IMR-90 (cell line): ENCODE results near the gene ZFAND2B. TPM values are rescaled to one million over a fixed set of nuclear protein-coding genes. Genes with fewer than 3 reads are reported as not detected.
A peak's percentile ranks its signal among the peaks of the same experiment; 100 is the strongest.

Experiments used
- ATAC-seq: fragments of 200-7000 bp; cut with Tn5 transposase; 2 replicates; pipeline ENCODE4 v1.9.1; 2020; ENCODE audit warnings: low read depth, mild to moderate bottlenecking, moderate library complexity
- BruUV-seq: library from RNA; stranded (reverse); fragments of 400-500 nt; replicated peaks from 2 replicates; lab custom pipeline; 2021; lab: Mats Ljungman, UMichigan
- CTCF ChIA-PET: fragments of 300-600 bp; formaldehyde crosslinking; extraction: SDS; loops from one replicate; lab custom pipeline; 2021; ENCODE audit warnings: antibody characterized with exemption; lab: Yijun Ruan, JAX
- POLR2A ChIA-PET: fragments of 300-600 bp; sonication (Branson Sonifier 250); formaldehyde crosslinking; loops from one replicate; lab custom pipeline; 2022; ENCODE audit warnings: antibody characterized with exemption; ENCODE audit not compliant: unreplicated experiment; lab: Charles Lee
- DNase-seq: peaks from one replicate; pipeline ENCODE4 v3.0.0; 2013
- H2AFZ ChIP-seq: replicated peaks from 2 replicates; pipeline ENCODE3; 2013; ENCODE audit warnings: low read length, mild to moderate bottlenecking; ENCODE audit not compliant: poor library complexity
- H2AK5ac ChIP-seq: 2 replicates; pipeline ENCODE4 v1.6.1; 2013; ENCODE audit warnings: low read depth, low read length, inconsistent platforms
- H2AK9ac ChIP-seq: replicated peaks from 2 replicates; pipeline ENCODE3; 2013; ENCODE audit warnings: mild to moderate bottlenecking, low read depth, low read length, moderate library complexity; ENCODE audit not compliant: poor library complexity
- H2BK120ac ChIP-seq: 2 replicates; pipeline ENCODE4 v1.6.1; 2013; ENCODE audit warnings: low read depth, low read length, inconsistent platforms
- H2BK15ac ChIP-seq: 3 replicates; pipeline ENCODE4 v1.6.1; 2013; ENCODE audit warnings: low read depth, low read length, inconsistent platforms
- H2BK20ac ChIP-seq: 2 replicates; pipeline ENCODE4 v1.6.1; 2013; ENCODE audit warnings: low read depth, mild to moderate bottlenecking, inconsistent platforms, low read length, moderate library complexity
- H2BK5ac ChIP-seq: 2 replicates; pipeline ENCODE4 v1.6.1; 2013; ENCODE audit warnings: mild to moderate bottlenecking, low read depth, low read length, inconsistent platforms; ENCODE audit not compliant: poor library complexity, severe bottlenecking
- H3K14ac ChIP-seq: replicated peaks from 2 replicates; pipeline ENCODE4 v1.6.1; 2013; ENCODE audit warnings: low read depth, low read length, inconsistent platforms
- H3K18ac ChIP-seq: 2 replicates; pipeline ENCODE4 v1.6.1; 2013; ENCODE audit warnings: low read depth, low read length, control low read depth
- H3K23ac ChIP-seq: 2 replicates; pipeline ENCODE4 v1.6.1; 2013; ENCODE audit warnings: low read depth, low read length, inconsistent platforms
- H3K27ac ChIP-seq: 2 replicates; pipeline ENCODE4 v1.5.1; 2013; ENCODE audit warnings: mild to moderate bottlenecking, control low read depth, low read length; ENCODE audit not compliant: insufficient read depth
- H3K27me3 ChIP-seq: 2 replicates; pipeline ENCODE4 v1.6.1; 2013; ENCODE audit warnings: low read length; ENCODE audit not compliant: control insufficient read depth, insufficient read depth
- H3K36me3 ChIP-seq: 2 replicates; pipeline ENCODE4 v1.6.1; 2013; ENCODE audit warnings: low read length, mixed read lengths; ENCODE audit not compliant: control insufficient read depth, insufficient read depth
- H3K4ac ChIP-seq: 2 replicates; pipeline ENCODE4 v1.6.1; 2013; ENCODE audit warnings: low read depth, low read length, inconsistent platforms
- H3K4me1 ChIP-seq: 2 replicates; pipeline ENCODE4 v1.6.1; 2013; ENCODE audit warnings: low read length, mixed read lengths; ENCODE audit not compliant: control insufficient read depth, insufficient read depth
- H3K4me2 ChIP-seq: 2 replicates; pipeline ENCODE4 v1.6.1; 2013; ENCODE audit warnings: low read depth, mild to moderate bottlenecking, control low read depth, low read length, moderate library complexity
- H3K4me3 ChIP-seq: 2 replicates; pipeline ENCODE4 v1.5.1; 2013; ENCODE audit warnings: low read depth, mild to moderate bottlenecking, control low read depth, low read length, moderate library complexity; ENCODE audit not compliant: insufficient read depth
- H3K56ac ChIP-seq: 2 replicates; pipeline ENCODE4 v1.6.1; 2013; ENCODE audit warnings: low read length, inconsistent platforms; ENCODE audit not compliant: insufficient read depth; ENCODE audit errors: extremely low read depth
- H3K79me1 ChIP-seq, 2 experiments: 2 replicates each; pipeline ENCODE4 v1.6.1; 2013; ENCODE audit warnings: low read length in 2 of 2, inconsistent platforms in 1 of 2, low read depth in 1 of 2
- H3K9ac ChIP-seq: 2 replicates; pipeline ENCODE4 v1.6.1; 2013; ENCODE audit warnings: low read depth, low read length, control low read depth
- H3K9me1 ChIP-seq: 2 replicates; pipeline ENCODE4 v1.6.1; 2013; ENCODE audit warnings: low read length, inconsistent platforms; ENCODE audit not compliant: insufficient read depth
- H3K9me3 ChIP-seq: 2 replicates; pipeline ENCODE4 v1.6.1; 2013; ENCODE audit warnings: low read length; ENCODE audit not compliant: control insufficient read depth, insufficient read depth
- H4K20me1 ChIP-seq: 2 replicates; pipeline ENCODE4 v1.6.1; 2013; ENCODE audit warnings: low read length, inconsistent platforms; ENCODE audit not compliant: insufficient read depth
- H4K5ac ChIP-seq: 2 replicates; pipeline ENCODE4 v1.6.1; 2013; ENCODE audit warnings: mild to moderate bottlenecking, low read depth, low read length, control low read depth
- H4K8ac ChIP-seq, 2 experiments: 2 replicates each; pipeline ENCODE4 v1.6.1; 2013; ENCODE audit warnings: low read depth in 2 of 2, low read length in 2 of 2, control low read depth in 1 of 2, inconsistent platforms in 1 of 2
- H4K91ac ChIP-seq: 2 replicates; pipeline ENCODE4 v1.6.1; 2013; ENCODE audit warnings: low read depth, low read length, inconsistent platforms; ENCODE audit not compliant: insufficient read depth
- BHLHE40 ChIP-seq: fragments of 150-350 bp; IDR thresholded peaks from 2 replicates; pipeline ENCODE4 v1.6.1; 2016; ENCODE audit warnings: mild to moderate bottlenecking, low read depth, low read length
- CHD1 ChIP-seq: IDR thresholded peaks from 2 replicates; pipeline ENCODE4 v1.6.1; 2012; ENCODE audit warnings: low read depth, low read length, improper control_type of control experiment
- MAFK ChIP-seq: IDR thresholded peaks from 2 replicates; pipeline ENCODE4 v1.6.1; 2012; ENCODE audit warnings: low read depth, low read length, improper control_type of control experiment
- MAZ ChIP-seq: IDR thresholded peaks from 2 replicates; pipeline ENCODE4 v1.6.1; 2012; ENCODE audit warnings: low read depth, mild to moderate bottlenecking, low read length, improper control_type of control experiment, moderate library complexity, borderline replicate concordance
- MXI1 ChIP-seq: IDR thresholded peaks from 2 replicates; pipeline ENCODE4 v1.6.1; 2012; ENCODE audit warnings: low read depth, mild to moderate bottlenecking, low read length, moderate library complexity, borderline replicate concordance
- POLR2A ChIP-seq: IDR thresholded peaks from 2 replicates; pipeline ENCODE4 v1.6.1; 2012; ENCODE audit warnings: mild to moderate bottlenecking, low read depth, low read length
- RFX5 ChIP-seq: IDR thresholded peaks from 2 replicates; pipeline ENCODE4 v1.8.0; 2012; ENCODE audit warnings: low read depth, mild to moderate bottlenecking, low read length, moderate library complexity
- SMC3 ChIP-seq: fragments of 150-350 bp; IDR thresholded peaks from 2 replicates; pipeline ENCODE4 v1.6.1; 2016; ENCODE audit warnings: low read depth, mild to moderate bottlenecking, antibody characterized with exemption, low read length, moderate library complexity
- WGBS, 2 experiments: methylation state at CpG; one replicate each; pipeline versions ENCODE4 v1.1.5 to v1.1.7; 2013; ENCODE audit warnings: missing lambda C conversion rate in 2 of 2; ENCODE audit not compliant: insufficient read length in 1 of 2; ENCODE audit errors: extremely low coverage in 2 of 2; 5-methylcytosine and 5-hydroxymethylcytosine counted together
- dilution Hi-C: fragments of 300-500 bp; cut with HindIII; formaldehyde crosslinking; loops from one replicate; pipeline ENCODE4 v1.14.3; 2018; ENCODE audit warnings: low sequenced_read_pairs; ENCODE audit not compliant: unreplicated experiment
- in situ Hi-C: fragments of 300-500 bp; cut with MboI; formaldehyde crosslinking; loops from 3 replicates; pipeline ENCODE4 v1.14.3; 2019; ENCODE audit warnings: low sequenced_read_pairs, inconsistent platforms, mixed read lengths
- intact Hi-C: fragments of 100-400 bp; cut with micrococcal nuclease; formaldehyde crosslinking; loops from 2 replicates; pipeline ENCODE4 v1.10.0; 2022
- polyA plus RNA-seq, 3 experiments: library from polyadenylated mRNA; depleted of rRNA; stranded (reverse); fragments of >200 nt; gene quantifications; 2 replicates each; pipeline ENCODE4 v1.2.3, GENCODE V29; 2012; ENCODE audit warnings: low replicate concordance in 1 of 3
- total RNA-seq: library from RNA; depleted of rRNA; stranded (reverse); fragments of >200 nt; gene quantifications from 2 replicates; pipeline ENCODE4 v1.2.3, GENCODE V29; 2012

ZFAND2B gene
- total and polyA plus RNA-seq, 2 of the 4 experiments (the other 2 are of a cell fraction), result 25.5 to 38.3 TPM

DNA sequence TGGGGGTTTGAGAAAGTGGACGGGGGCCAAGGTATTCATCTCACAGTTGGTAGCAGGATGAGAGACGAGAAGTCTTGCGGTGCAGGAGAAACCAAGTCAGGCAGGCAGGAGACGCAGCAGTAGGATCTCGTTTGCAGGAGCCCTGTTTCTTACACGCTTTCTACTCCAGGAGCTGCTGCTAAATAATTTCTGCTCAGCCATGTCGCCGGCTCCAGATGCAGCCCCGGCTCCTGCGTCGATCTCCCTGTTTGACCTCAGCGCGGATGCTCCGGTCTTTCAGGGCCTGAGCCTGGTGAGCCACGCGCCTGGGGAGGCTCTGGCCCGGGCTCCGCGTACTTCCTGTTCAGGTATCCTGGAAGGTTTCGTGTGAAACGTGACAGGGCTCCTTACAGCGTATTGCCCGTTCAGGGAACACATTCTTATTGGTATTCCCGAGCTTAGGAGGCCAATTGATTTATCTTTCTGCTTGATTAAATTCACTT, 23.5 kb downstream of the ZFAND2B start:
- Histone ChIP-seq H3K56ac (peak overlapping the region; percentile 78), H2AFZ (peak overlapping the region; percentile 99), H3K9me1 (peaks cover 8% of the 10 kb centered on the region; the same call in 1 of the 2 replicates), H3K4me2 (peak overlapping the region; percentile 80), H2BK20ac (no peak overlapping the region), H3K79me1 (peaks cover 46 to 55% of the 10 kb centered on the region in 2 experiments), H3K27me3 (no peaks in the 10 kb centered on the region), H2BK120ac (peak overlapping the region; percentile 23; the same call in 1 of the 2 replicates), H3K4me3 (peak overlapping the region; percentile 77), H3K36me3 (peaks cover 35% of the 10 kb centered on the region), H3K4me1 (peaks cover 5% of the 10 kb centered on the region), H2BK15ac (no peak overlapping the region), H3K14ac (peak overlapping the region; percentile 79), H2BK5ac (peak overlapping the region; percentile 49), H3K9ac (peak overlapping the region; percentile 74), H2AK5ac (peak overlapping the region; percentile 50; the same call in 1 of the 2 replicates), H3K18ac (peak overlapping the region; percentile 14; the same call in 1 of the 2 replicates), H3K27ac (peak overlapping the region; percentile 40), H4K20me1 (no peaks in the 10 kb centered on the region), H3K9me3 (no peaks in the 10 kb centered on the region), H2AK9ac (peak overlapping the region; percentile 92), H4K8ac (peak overlapping the region; percentile 38 to 86), H4K91ac (peak overlapping the region; percentile 84), H3K4ac (peak overlapping the region; percentile 73), H3K23ac (peak overlapping the region; percentile 72), H4K5ac (peak overlapping the region; percentile 51; the same call in 1 of the 2 replicates)
- peak; percentile 61; the same call in 1 of the 2 replicates for TF ChIP-seq POLR2A
- TF ChIP-seq RFX5, result no peak
- TF ChIP-seq MAZ, result no peak
- TF ChIP-seq MXI1, result peak; percentile 62; the same call in 1 of the 2 replicates
- TF ChIP-seq MAFK, result no peak
- TF ChIP-seq CHD1, result no peak
- TF ChIP-seq BHLHE40, result peak; percentile 46; the same call in 1 of the 2 replicates
- 0 out of 2 replicates have a peak, but pooled peaks have one; percentile 6 for TF ChIP-seq SMC3
- 1% methylated on average over 14 of the region's 24 CpGs; no CpG with 5 or more reads in 1 of the 2 experiments for WGBS, 2 experiments
- ChIA-PET CTCF (interaction anchor here (0.6 to 1.3 kb wide), 2 partner anchors 61 to 65 kb away, joined by 3 to 8 read pairs; no protein-coding TSS in a partner anchor), POLR2A (no interaction called here)
- peak; percentile 55 for DNase-seq
- peak; percentile 5; the same call in 1 of the 2 replicates for ATAC-seq
- in situ Hi-C loops (no loop called here), dilution Hi-C loops (no loop called here), intact Hi-C loops (loop anchor here (2.0 kb wide), 1 partner anchor 59 kb away; no protein-coding TSS in a partner anchor)
- no TSS peak for BruUV-seq
